HG02970 (cell line): ENCODE results near the gene PLPPR3.

Experiments used
- ATAC-seq: cut with Tn5 transposase; IDR thresholded peaks from one replicate; pipeline ENCODE4 v1.9.1; 2021; ENCODE audit warnings: mild to moderate bottlenecking, moderate library complexity, moderate number of reproducible peaks; ENCODE audit not compliant: unreplicated experiment, low FRiP score

Gene PLPPR3

GRCh38 chr19:821825-822503 is at the start of gene PLPPR3:
TSS of gene PLPPR3 (minus strand) at chr19:821955. CDS start at chr19:821559, 396 bp downstream.
- ATAC-seq, result no peak

GRCh38 chr19:870963-871401 is 49.2 kb upstream of the PLPPR3 start:
- no peak for ATAC-seq

GRCh38 chr19:870314-870713 is 48.6 kb upstream of the PLPPR3 start:
- no peak for ATAC-seq

- no peak for ATAC-seq
These were observed 47.8 kb upstream of the PLPPR3 start for GRCh38 chr19:869245-870177.

GRCh38 chr19:868458-869244 is 46.9 kb upstream of the PLPPR3 start:
- ATAC-seq, result no peak

DNA sequence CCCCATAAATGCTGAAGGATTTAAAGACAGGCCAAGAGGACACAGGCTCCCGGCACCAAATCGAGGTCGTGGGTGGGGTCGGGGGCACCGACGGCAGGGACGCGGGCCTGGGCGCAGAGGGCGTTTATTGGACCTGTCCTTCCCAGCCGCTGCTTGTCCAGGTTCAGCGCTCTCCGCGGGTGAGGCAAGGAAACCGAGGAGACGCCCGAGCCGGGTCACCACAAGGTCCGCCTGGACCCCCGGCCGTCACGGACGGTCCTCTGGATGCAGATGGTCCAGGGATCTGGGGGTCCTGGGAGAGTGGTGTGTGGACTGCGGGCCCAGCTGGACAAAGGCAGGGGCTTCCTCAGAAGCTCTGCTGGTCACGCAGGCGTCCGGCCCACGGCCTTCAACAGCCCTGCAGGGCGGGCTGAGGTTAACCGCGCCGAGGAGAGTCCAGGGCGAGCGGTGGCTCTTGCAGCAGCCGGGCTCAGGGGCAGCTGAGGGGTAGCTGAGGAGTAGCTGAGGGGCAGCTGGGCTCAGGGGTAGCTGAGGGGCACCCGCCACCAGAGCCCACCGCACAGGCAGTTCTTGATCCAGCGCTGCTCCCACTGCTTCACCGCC is 46.2 kb upstream of the PLPPR3 start:
- ATAC-seq, result no peak

GRCh38 chr19:867301-867793 is 45.6 kb upstream of the PLPPR3 start:
- ATAC-seq, result no peak

- no peak for ATAC-seq
These were observed 45.1 kb upstream of the PLPPR3 start for GRCh38 chr19:866769-867300.

DNA sequence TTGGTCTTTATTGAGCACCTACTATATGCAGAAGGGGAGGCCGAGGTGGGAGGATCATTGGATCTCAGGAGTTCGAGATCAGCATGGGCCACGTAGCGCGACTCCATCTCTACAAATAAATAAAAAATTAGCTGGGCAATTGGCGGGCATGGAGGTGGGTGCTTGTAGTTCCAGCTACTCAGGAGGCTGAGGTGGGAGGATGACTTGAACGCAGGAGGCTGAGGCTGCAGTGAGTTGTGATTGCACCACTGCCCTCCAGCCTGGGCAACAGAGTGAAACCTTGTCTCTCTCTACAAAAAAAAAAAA is 41.5 kb upstream of the PLPPR3 start:
- no peak for ATAC-seq

- ATAC-seq, result no peak
These were observed 41.0 kb upstream of the PLPPR3 start for GRCh38 chr19:862581-863314.

- ATAC-seq, result no peak
These were observed 40.2 kb upstream of the PLPPR3 start for GRCh38 chr19:861756-862580.

- no peak for ATAC-seq
These were observed 39.5 kb upstream of the PLPPR3 start for GRCh38 chr19:861141-861755.

- ATAC-seq, result no peak
These were observed 37.4 kb upstream of the PLPPR3 start, which contains the start of gene CFD for GRCh38 chr19:858868-859843. TSS of gene CFD (plus strand) at chr19:859664. CDS start at chr19:859690, 26 bp downstream.

GRCh38 chr19:858284-858683 is 36.5 kb upstream of the PLPPR3 start:
- ATAC-seq, result no peak

DNA sequence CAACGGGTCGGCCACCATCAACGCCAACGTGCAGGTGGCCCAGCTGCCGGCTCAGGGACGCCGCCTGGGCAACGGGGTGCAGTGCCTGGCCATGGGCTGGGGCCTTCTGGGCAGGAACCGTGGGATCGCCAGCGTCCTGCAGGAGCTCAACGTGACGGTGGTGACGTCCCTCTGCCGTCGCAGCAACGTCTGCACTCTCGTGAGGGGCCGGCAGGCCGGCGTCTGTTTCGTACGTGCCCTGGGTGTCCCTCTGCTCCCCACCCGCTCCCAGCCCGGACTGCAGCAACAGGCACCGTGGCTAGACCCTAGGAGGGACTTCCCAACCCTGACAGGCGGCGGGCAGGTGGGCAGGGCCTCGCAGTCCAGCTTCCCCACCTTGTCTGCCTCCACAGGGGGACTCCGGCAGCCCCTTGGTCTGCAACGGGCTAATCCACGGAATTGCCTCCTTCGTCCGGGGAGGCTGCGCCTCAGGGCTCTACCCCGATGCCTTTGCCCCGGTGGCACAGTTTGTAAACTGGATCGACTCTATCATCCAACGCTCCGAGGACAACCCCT is 33.9 kb upstream of the PLPPR3 start:
- ATAC-seq, result no peak

DNA sequence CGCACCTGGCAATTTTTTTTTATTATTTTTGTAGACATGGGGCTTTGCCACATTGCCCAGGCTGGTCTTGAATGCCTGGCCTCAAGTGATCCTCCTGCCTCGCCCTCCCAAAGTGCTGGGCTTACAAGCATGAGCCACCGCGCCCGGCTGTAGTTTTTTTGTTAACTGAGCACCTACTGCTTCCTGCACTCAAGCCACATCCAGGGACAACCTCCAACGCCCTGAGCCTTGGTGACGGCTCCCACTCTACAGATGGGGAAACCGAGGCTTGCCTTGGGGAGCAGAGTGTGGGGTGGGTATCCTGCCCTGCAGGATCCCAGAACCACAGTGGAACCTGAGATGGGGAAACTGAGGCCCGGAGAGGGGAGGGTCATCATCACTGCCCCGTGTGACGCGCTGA is 33.4 kb upstream of the PLPPR3 start:
- ATAC-seq, result no peak

- ATAC-seq, result no peak
These were observed 32.8 kb upstream of the PLPPR3 start for GRCh38 chr19:854549-854948.
